Karpas-422 (cell line): ENCODE data around the gene CALML5. TPM values are rescaled to one million over a fixed set of nuclear protein-coding genes. Genes with fewer than 3 reads are reported as not detected.
A peak's percentile ranks its signal among the peaks of the same experiment; 100 is the strongest.

ENCODE experiments used
- DNase-seq: peaks from one replicate; pipeline ENCODE4 v3.0.0-alpha.2; 2015
- H2AFZ ChIP-seq: fragments of 200-600 bp; sonication (generic); 2 replicates; pipeline ENCODE4 v1.6.1; 2014; ENCODE audit warnings: antibody characterized with exemption, low read length, mixed read lengths
- H3K27ac ChIP-seq: fragments of 200-600 bp; sonication (generic); 2 replicates; pipeline ENCODE4 v1.5.1; 2014; ENCODE audit warnings: mild to moderate bottlenecking, low read length, moderate library complexity
- H3K27me3 ChIP-seq: fragments of 200-600 bp; sonication (generic); 2 replicates; pipeline ENCODE4 v1.6.1; 2014; ENCODE audit warnings: low read length, mixed read lengths
- H3K36me3 ChIP-seq: fragments of 200-600 bp; sonication (generic); 2 replicates; pipeline ENCODE4 v1.6.1; 2014; ENCODE audit warnings: low read length, mixed read lengths; ENCODE audit not compliant: insufficient read depth
- H3K4me1 ChIP-seq: fragments of 200-600 bp; sonication (generic); 2 replicates; pipeline ENCODE4 v1.6.1; 2014; ENCODE audit warnings: mild to moderate bottlenecking, low read length, mixed read lengths
- H3K4me2 ChIP-seq: fragments of 200-600 bp; sonication (generic); 2 replicates; pipeline ENCODE4 v1.6.1; 2014; ENCODE audit warnings: low read length, low read depth, mild to moderate bottlenecking; ENCODE audit not compliant: poor library complexity, severe bottlenecking
- H3K4me3 ChIP-seq: fragments of 200-600 bp; sonication (generic); 2 replicates; pipeline ENCODE4 v1.5.1; 2014; ENCODE audit warnings: mild to moderate bottlenecking, antibody characterized with exemption, low read length, mixed read lengths
- H3K79me2 ChIP-seq: fragments of 200-600 bp; sonication (generic); 2 replicates; pipeline ENCODE4 v1.6.1; 2014; ENCODE audit warnings: mild to moderate bottlenecking, low read length, mixed read lengths
- H3K9ac ChIP-seq: fragments of 200-600 bp; sonication (generic); 2 replicates; pipeline ENCODE4 v1.6.0; 2014; ENCODE audit warnings: low read length
- H3K9me2 ChIP-seq: fragments of 200-600 bp; sonication (generic), shearing (Covaris generic); replicated peaks from 2 replicates; pipeline ENCODE4 v1.6.0; 2014; ENCODE audit warnings: mild to moderate bottlenecking, low read length, moderate library complexity; ENCODE audit not compliant: insufficient read depth
- H3K9me3 ChIP-seq: fragments of 300-700, 200-600 bp; sonication (generic); 2 replicates; pipeline ENCODE4 v1.6.1; 2014; ENCODE audit warnings: low read length, mixed read lengths
- H4K20me1 ChIP-seq: fragments of 200-600 bp; sonication (generic); 2 replicates; pipeline ENCODE4 v1.6.1; 2014; ENCODE audit warnings: mild to moderate bottlenecking, antibody characterized with exemption, low read length, low read depth; ENCODE audit not compliant: insufficient read depth
- total RNA-seq: library from RNA; depleted of rRNA; stranded (reverse); fragments of >200 nt; shearing (Covaris generic); gene quantifications from 2 replicates; pipeline ENCODE4 v1.2.3, GENCODE V29; 2014; ENCODE audit warnings: low replicate concordance

CALML5 gene
- total RNA-seq, 1 experiment from 2014 or later: not detected

DNA sequence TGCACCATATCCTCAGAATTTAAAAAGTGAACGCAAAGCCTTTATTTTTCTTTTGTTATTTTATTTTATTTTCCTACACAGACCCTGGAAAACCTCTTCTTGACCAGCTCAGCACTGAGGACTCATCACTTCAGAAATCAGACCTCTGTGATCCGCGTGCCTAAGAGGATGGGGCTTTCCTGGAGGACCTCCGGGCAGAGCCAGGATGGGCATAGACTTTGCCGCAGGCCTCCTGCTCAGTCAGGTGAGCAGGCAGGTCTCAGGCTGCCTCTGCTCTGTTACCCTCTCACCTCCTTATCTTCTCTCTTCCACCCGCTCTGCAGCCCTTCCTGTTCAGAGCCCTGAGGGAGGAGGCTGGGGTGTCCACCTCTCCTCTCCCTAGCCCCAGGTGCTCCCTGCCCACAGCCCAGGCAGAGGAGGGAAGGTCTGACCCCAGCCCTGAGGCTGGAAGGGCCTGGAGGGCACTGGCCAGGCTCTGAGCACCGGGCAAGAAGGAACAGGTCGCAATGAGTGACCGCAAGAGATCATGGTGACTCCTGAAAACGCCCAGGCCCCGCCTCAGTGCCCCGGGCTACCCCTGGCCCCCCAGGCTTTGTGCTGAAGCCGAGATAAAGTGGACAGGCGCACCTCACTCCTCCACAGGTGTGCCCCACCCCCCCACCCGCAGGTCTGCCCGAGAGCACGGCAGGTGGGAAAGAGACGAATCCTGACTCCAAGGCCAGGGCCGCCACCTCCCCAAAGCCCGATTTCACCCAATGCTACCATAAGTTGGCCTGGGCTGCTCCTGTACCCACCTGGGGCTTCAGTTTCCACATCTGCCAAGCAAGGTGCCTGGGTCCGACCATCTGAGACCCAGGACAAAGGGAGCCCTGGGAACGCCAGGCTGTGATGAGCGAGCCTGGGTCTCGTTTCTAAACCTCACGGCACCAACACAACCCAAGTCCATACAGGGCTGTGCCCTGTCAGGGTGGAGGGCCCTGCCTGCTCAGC is 2.8 kb downstream of the CALML5 start:
- Histone ChIP-seq H3K79me2 (no peaks in the 10 kb centered on the region), H3K36me3 (no peaks in the 10 kb centered on the region), H3K27ac (no peak overlapping the region), H3K4me2 (no peak overlapping the region), H3K9me2 (no peaks in the 10 kb centered on the region), H3K4me3 (no peak overlapping the region), H4K20me1 (no peaks in the 10 kb centered on the region), H3K27me3 (no peaks in the 10 kb centered on the region), H3K4me1 (no peaks in the 10 kb centered on the region), H2AFZ (no peak overlapping the region), H3K9ac (no peak overlapping the region), H3K9me3 (peaks cover 3% of the 10 kb centered on the region; the same call in 1 of the 2 replicates)
- no peak for DNase-seq

DNA sequence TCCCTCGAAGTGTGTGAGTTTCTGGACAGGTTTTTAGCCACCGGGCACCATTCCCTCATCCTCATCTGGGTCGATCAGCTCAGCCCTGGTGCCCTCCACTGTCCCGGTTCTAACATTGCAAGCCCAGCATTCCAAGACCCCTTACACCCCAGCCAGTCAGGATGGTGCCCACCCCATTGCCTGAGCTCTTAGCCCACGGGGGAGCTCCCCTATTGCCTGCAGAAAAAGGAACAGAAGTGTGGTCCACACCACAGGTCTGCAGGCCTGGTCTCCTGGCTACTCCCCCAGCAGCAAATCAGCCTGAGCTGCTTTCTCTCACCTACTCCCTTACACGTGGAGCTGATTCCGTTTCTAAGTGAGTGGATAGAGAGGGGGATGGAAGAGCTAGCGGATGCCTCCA is 4.8 kb downstream of the CALML5 start:
- no peak for DNase-seq
- Histone ChIP-seq H2AFZ (no peak overlapping the region), H4K20me1 (no peaks in the 10 kb centered on the region), H3K36me3 (no peaks in the 10 kb centered on the region), H3K9me2 (no peaks in the 10 kb centered on the region), H3K27ac (no peak overlapping the region), H3K4me3 (no peak overlapping the region), H3K27me3 (no peaks in the 10 kb centered on the region), H3K9me3 (peaks cover 3% of the 10 kb centered on the region; the same call in 1 of the 2 replicates), H3K4me2 (no peak overlapping the region), H3K4me1 (no peaks in the 10 kb centered on the region), H3K9ac (no peak overlapping the region), H3K79me2 (no peaks in the 10 kb centered on the region)

DNA sequence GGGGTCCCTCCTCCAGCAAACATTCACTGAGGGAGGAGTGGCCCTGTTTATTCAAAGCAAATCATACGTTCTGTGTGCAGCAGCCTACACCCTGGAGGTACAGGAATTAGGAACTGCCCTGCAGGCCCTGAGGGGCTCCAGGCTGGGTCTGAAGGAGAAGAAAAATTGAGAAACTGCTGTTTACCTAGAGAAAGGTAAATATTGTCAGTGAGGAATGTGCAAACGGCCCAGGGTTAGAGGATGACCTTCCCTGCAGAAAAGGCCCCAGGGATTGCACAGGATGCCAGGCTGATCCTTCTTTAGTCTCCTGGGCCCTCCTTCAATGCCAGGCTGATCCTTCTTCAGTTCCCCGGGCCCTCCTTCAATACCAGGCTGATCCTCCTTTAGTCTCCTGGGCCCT is 5.7 kb downstream of the CALML5 start:
- H4K20me1 ChIP-seq: no peaks in the 10 kb centered on the region
- H3K4me1 ChIP-seq: no peaks in the 10 kb centered on the region
- no peak overlapping the region for H3K4me3 ChIP-seq
- no peak overlapping the region for H3K9ac ChIP-seq
- no peaks in the 10 kb centered on the region for H3K36me3 ChIP-seq
- H3K4me2 ChIP-seq: no peak overlapping the region
- H3K27me3 ChIP-seq: no peaks in the 10 kb centered on the region
- H2AFZ ChIP-seq: no peak overlapping the region
- H3K79me2 ChIP-seq: no peaks in the 10 kb centered on the region
- H3K9me3 ChIP-seq: peaks cover 3% of the 10 kb centered on the region; the same call in 1 of the 2 replicates
- DNase-seq: no peak
- H3K27ac ChIP-seq: no peak overlapping the region
- no peaks in the 10 kb centered on the region for H3K9me2 ChIP-seq

DNA sequence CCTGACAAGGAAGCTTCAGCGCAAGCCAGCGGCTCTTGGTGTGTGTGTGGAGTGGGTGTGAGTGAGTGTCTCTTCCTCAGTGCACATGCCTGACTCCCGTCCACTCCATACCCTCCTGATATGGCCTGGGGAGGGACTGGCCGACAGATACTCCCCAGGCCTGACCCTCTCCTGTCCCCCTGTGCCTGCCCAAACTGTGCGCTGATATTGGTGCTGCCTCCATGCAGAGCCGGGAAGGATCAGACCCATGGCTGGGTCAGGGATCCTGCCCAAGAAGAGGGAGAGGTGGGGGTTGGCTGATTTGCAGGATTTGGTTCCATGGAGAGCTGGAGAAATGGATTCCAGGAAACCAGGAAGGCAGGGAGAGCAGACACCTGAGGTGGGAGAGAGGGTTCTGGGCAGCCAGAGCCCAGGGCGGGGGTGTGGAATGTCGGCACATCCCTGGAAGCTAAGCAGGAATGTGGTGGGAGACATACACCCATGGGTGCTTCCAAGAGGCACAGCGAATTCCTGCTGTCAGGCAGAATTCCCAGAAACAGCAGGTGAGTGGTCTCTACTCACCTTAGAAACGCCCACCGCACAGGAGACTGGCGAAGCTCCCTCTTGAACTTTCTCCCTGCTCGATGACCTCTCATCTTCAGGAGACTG is 6.3 kb downstream of the CALML5 start:
- Histone ChIP-seq H4K20me1 (no peaks in the 10 kb centered on the region), H3K4me3 (no peak overlapping the region), H3K36me3 (no peaks in the 10 kb centered on the region), H2AFZ (no peak overlapping the region), H3K4me1 (no peaks in the 10 kb centered on the region), H3K27me3 (no peaks in the 10 kb centered on the region), H3K9ac (no peak overlapping the region), H3K9me2 (no peaks in the 10 kb centered on the region), H3K79me2 (no peaks in the 10 kb centered on the region), H3K4me2 (no peak overlapping the region), H3K9me3 (peaks cover 3% of the 10 kb centered on the region; the same call in 1 of the 2 replicates), H3K27ac (no peak overlapping the region)
- DNase-seq: no peak

DNA sequence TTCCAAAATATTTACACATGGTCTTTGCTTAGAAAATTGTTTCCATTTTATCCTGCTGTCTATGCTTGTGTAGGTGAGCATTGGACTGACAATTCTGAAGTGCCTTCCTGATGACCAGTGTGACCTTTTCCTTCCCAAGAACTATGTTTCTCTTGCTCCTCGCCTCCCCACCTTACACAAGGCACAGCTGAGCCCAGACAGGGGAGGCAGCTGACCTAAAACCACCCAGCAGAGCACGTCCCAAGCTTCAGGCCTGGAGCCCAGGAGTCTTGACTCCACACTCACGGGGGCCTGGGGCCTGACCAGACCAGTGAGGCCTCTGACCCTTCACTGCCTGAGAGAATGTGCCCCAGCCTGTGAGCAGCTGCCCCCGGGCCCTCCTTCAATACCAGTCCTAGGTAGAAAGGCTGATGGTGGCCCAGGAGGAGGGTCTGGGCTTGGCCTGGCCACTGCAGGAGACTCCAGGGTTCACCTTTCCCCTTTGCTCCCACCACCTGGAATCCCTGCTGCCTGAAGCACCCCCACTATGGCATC is 7.0 kb downstream of the CALML5 start:
- Histone ChIP-seq H4K20me1 (no peaks in the 10 kb centered on the region), H3K4me2 (no peak overlapping the region), H3K27ac (no peak overlapping the region), H3K79me2 (no peaks in the 10 kb centered on the region), H3K9me3 (peaks cover 3% of the 10 kb centered on the region; the same call in 1 of the 2 replicates), H3K9me2 (no peaks in the 10 kb centered on the region), H2AFZ (no peak overlapping the region), H3K4me3 (no peak overlapping the region), H3K36me3 (no peaks in the 10 kb centered on the region), H3K9ac (no peak overlapping the region), H3K4me1 (no peaks in the 10 kb centered on the region), H3K27me3 (no peaks in the 10 kb centered on the region)
- no peak for DNase-seq

DNA sequence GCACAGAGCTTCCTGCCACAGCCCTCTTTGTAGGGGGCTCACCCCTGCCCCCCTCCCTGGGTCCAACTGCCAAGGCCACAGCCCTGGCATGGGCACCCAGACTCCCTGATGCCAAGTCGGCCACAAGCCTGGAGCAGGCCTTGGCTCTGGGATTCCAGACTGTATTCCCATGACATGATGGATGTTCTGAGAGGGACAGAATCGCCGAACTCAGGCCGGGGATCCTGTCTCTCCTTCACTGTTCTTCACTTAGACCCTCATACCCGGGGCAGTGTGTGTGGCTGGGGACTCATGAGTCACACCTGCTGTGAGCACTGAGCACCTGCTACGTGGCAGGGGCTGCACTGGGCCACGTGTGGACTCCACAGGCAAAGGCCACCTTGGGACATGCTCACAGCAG is 7.9 kb downstream of the CALML5 start:
- Histone ChIP-seq H3K36me3 (no peaks in the 10 kb centered on the region), H4K20me1 (no peaks in the 10 kb centered on the region), H2AFZ (no peak overlapping the region), H3K27ac (no peak overlapping the region), H3K9me2 (no peaks in the 10 kb centered on the region), H3K9me3 (peaks cover 3% of the 10 kb centered on the region; the same call in 1 of the 2 replicates), H3K27me3 (no peaks in the 10 kb centered on the region), H3K4me1 (peaks cover 4% of the 10 kb centered on the region), H3K9ac (no peak overlapping the region), H3K4me2 (no peak overlapping the region), H3K4me3 (no peak overlapping the region), H3K79me2 (no peaks in the 10 kb centered on the region)
- DNase-seq: no peak

DNA sequence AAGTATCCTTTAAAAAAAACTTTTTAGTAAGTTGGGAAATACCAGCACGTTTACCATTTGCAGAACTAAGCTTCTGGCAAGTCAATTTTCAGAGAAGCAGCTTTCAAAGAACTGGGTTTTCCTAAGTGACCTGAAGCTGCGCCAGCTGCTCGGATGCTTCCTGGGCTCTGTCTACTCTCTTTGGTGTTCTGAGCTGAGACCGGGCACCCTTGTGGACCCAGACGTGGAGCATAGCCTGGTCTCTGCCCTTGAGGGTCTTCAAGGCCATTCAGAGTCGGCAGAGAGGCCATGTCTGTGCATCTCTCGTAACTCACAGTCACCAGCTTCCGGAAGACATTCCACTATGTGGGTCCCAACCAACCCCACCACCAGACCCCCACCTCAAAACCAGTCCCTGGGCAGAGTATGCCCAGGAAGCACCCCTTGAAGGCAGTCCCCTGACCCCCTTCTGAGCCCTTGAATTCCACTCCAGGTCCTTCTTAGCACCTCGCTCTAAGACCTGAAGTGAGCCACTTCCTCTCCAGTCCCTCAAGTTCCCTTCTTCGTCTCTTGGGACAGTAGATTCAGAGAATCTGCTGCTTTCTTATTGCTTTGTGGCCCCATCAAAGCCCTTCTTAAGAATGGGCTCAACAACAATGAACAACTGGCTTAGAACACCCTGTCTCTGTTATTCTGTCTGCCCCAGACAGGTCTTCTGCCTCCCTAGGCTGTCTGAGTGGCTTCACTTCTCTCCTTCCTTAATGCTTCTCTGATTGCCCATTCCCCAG is 8.5 kb downstream of the CALML5 start:
- H3K36me3 ChIP-seq: no peaks in the 10 kb centered on the region
- no peak overlapping the region for H3K4me2 ChIP-seq
- no peak overlapping the region for H3K27ac ChIP-seq
- peak; percentile 55 for DNase-seq
- no peaks in the 10 kb centered on the region for H3K9me2 ChIP-seq
- no peak overlapping the region for H3K4me3 ChIP-seq
- H3K9ac ChIP-seq: no peak overlapping the region
- peaks cover 4% of the 10 kb centered on the region for H3K4me1 ChIP-seq
- H2AFZ ChIP-seq: no peak overlapping the region
- no peaks in the 10 kb centered on the region for H3K79me2 ChIP-seq
- no peaks in the 10 kb centered on the region for H3K27me3 ChIP-seq
- no peaks in the 10 kb centered on the region for H4K20me1 ChIP-seq
- H3K9me3 ChIP-seq: peaks cover 3% of the 10 kb centered on the region; the same call in 1 of the 2 replicates
